DMS 273 treated with DMSO at 0.1 percent for 48 hours (cell line): ENCODE measurements around the gene AFDN.

Experiments
- DNase-seq: peaks from one replicate; lab custom pipeline; 2025; lab: John Stamatoyannopoulos, UW

The AFDN gene

GRCh38 chr6:167826896-167827582 is at the start of gene AFDN:
Gene AFDN, plus strand, starts transcription at chr6:167826911. Its CDS starts 222 bp downstream, at chr6:167827133.
- DNase-seq: no peak

- DNase-seq: no peak
These were observed 48.1 kb upstream of the AFDN start for GRCh38 chr6:167778497-167779128.

- no peak for DNase-seq
These were observed 47.4 kb upstream of the AFDN start for GRCh38 chr6:167779129-167779992.

GRCh38 chr6:167779993-167780655 is 46.6 kb upstream of the AFDN start:
- DNase-seq: no peak

- no peak for DNase-seq
These were observed 45.5 kb upstream of the AFDN start for GRCh38 chr6:167781066-167781767.

- DNase-seq: no peak
These were observed 44.8 kb upstream of the AFDN start for GRCh38 chr6:167781868-167782267.

GRCh38 chr6:167782698-167783517 is 43.8 kb upstream of the AFDN start:
- no peak for DNase-seq

GRCh38 chr6:167786853-167787675 is 39.6 kb upstream of the AFDN start:
- DNase-seq: no peak

GRCh38 chr6:167787896-167788562 is 38.7 kb upstream of the AFDN start:
- DNase-seq: peak; percentile 61

- no peak for DNase-seq
These were observed 38.2 kb upstream of the AFDN start for GRCh38 chr6:167788563-167788903.

- DNase-seq: no peak
These were observed 37.4 kb upstream of the AFDN start for GRCh38 chr6:167789358-167789757.

- DNase-seq: no peak
These were observed 35.5 kb upstream of the AFDN start for GRCh38 chr6:167791091-167791779.

- DNase-seq: no peak
These were observed 34.8 kb upstream of the AFDN start for GRCh38 chr6:167791780-167792478.

- no peak for DNase-seq
These were observed 33.3 kb upstream of the AFDN start for GRCh38 chr6:167793421-167793820.

GRCh38 chr6:167794161-167795157 is 32.3 kb upstream of the AFDN start:
- DNase-seq: no peak

- DNase-seq: no peak
These were observed 31.3 kb upstream of the AFDN start for GRCh38 chr6:167795321-167795811.

- no peak for DNase-seq
These were observed 30.9 kb upstream of the AFDN start for GRCh38 chr6:167795874-167796191.
